Left ventricle myocardium inferior (tissue), 1 donor: Measurements from ENCODE around the gene UGT2A2. TPM values are rescaled to one million over a fixed set of nuclear protein-coding genes. Genes with fewer than 3 reads are reported as not detected.

Experiments used
- DNase-seq: peaks from one replicate; pipeline ENCODE4 v3.0.0-alpha.2; 2020
- H3K27ac ChIP-seq: fragments of 200-600 bp; replicated peaks from 2 replicates; pipeline ENCODE4 v1.8.0; 2021
- H3K27me3 ChIP-seq: fragments of 200-600 bp; 2 replicates; pipeline ENCODE4 v1.8.0; 2021; ENCODE audit warnings: low read depth
- H3K36me3 ChIP-seq: fragments of 200-600 bp; 2 replicates; pipeline ENCODE4 v1.8.0; 2021
- H3K4me1 ChIP-seq: fragments of 200-600 bp; 2 replicates; pipeline ENCODE4 v1.8.0; 2021
- H3K4me3 ChIP-seq: fragments of 200-600 bp; 2 replicates; pipeline ENCODE4 v1.8.0; 2021; ENCODE audit warnings: mild to moderate bottlenecking, moderate library complexity
- H3K9me3 ChIP-seq: fragments of 200-600 bp; replicated peaks from 2 replicates; pipeline ENCODE4 v1.8.0; 2021
- intact Hi-C: fragments of 100-400 bp; cut with micrococcal nuclease; formaldehyde crosslinking; loops from one replicate; pipeline ENCODE4 v1.11.0; 2022
- total RNA-seq: library from RNA; stranded (reverse); fragmentation: NEBNext Ultra II Directional; extraction: Animal tissue kit (Norgen Biotek cat#: 25700); gene quantifications from one replicate; pipeline ENCODE4 v1.2.1, GENCODE V29; 2021
- TF ChIP-seq, protein P1 (sequence below): fragments of 200-600 bp; IDR thresholded peaks from 2 replicates; pipeline ENCODE4 v1.8.0; 2021; ENCODE audit warnings: antibody characterized with exemption, mild to moderate bottlenecking, borderline replicate concordance
- donor health status: DM: no; HTN: yes; CAD: no; lungs with severe emphysema.

Gene UGT2A2
- total RNA-seq, 1 donor from 2014 or later: not detected

DNA sequence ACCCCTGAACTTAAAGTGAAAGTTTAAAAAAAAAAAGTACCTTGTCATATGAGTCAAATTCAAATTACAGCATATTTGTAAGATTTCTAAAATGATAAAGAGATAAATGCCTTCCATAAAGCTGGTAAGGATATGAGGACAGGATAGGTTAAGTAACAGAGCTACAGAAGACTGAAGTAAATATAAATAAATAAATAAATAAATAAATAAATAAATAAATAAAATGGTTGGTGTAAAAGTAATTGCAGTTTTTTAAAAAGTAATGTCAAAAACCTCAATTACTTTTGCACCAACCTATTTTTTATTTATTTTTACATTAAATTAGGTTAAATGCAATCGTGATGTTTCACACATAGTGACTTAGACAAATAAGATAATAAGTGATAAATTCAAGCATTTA lies 62.2 kb downstream of the UGT2A2 start:
- Histone ChIP-seq H3K36me3 (no peaks in the 10 kb centered on the region), H3K4me3 (no peak overlapping the region), H3K27ac (no peak overlapping the region), H3K4me1 (no peaks in the 10 kb centered on the region), H3K9me3 (peaks cover 25% of the 10 kb centered on the region), H3K27me3 (no peaks in the 10 kb centered on the region)
- no peak for DNase-seq
- intact Hi-C loops: no loop called here
- TF ChIP-seq, protein P1, sequence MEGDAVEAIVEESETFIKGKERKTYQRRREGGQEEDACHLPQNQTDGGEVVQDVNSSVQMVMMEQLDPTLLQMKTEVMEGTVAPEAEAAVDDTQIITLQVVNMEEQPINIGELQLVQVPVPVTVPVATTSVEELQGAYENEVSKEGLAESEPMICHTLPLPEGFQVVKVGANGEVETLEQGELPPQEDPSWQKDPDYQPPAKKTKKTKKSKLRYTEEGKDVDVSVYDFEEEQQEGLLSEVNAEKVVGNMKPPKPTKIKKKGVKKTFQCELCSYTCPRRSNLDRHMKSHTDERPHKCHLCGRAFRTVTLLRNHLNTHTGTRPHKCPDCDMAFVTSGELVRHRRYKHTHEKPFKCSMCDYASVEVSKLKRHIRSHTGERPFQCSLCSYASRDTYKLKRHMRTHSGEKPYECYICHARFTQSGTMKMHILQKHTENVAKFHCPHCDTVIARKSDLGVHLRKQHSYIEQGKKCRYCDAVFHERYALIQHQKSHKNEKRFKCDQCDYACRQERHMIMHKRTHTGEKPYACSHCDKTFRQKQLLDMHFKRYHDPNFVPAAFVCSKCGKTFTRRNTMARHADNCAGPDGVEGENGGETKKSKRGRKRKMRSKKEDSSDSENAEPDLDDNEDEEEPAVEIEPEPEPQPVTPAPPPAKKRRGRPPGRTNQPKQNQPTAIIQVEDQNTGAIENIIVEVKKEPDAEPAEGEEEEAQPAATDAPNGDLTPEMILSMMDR: no peak

DNA sequence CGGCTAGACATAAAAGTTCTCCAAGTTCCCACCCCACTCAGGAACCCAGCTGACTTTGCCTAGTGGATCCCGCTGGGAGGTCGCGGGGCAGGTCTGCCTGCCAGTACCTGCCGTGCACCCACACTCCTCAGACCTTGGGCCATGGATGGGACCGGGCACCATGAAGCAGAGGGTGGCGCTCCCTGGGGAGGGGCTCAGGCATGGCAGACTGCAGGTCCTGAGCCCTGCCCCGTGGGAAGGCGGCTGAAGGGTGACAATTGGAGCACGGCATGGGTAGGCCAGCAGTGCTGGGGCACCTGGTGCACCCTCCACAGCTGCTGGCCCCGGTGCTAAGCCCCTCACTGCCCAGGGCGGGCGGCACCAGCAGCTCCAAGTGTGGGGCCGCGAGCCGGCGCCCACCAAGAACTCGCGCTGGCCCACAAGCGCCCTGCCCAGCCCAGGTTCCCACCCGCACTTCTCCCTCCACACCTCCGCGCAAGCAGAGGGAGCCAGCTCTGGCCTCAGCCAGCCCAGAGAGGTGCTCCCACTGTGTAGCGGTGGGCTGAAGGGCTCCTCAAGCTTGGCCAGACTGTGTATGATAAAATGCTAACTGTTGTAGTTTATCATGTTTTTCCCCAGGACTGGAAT lies 63.1 kb downstream of the UGT2A2 start:
- DNase-seq: no peak
- Histone ChIP-seq H3K4me1 (no peaks in the 10 kb centered on the region), H3K27me3 (no peaks in the 10 kb centered on the region), H3K4me3 (no peak overlapping the region), H3K36me3 (no peaks in the 10 kb centered on the region), H3K9me3 (peaks cover 25% of the 10 kb centered on the region), H3K27ac (no peak overlapping the region)
- TF ChIP-seq, protein P1: no peak
- intact Hi-C loops: no loop called here

DNA sequence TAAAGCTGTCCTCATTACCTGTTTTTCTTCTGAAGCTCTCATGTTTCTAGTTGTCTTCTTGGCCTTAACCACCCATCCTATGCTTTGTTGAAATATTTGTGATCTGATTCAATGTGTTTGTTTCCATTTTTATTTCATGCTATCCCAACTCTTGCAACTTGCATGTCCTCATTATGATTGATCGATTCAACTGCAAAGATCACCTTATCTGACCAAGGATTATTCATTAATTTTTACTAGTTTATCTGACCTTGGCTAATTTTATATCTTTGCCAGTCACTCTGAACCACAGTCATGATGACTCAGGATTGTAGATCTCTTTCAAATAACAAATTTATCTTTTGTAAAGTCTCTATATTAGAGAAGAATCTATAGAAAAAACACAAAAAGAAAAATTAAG lies 70.7 kb downstream of the UGT2A2 start:
- no peak overlapping the region for H3K27ac ChIP-seq

DNA sequence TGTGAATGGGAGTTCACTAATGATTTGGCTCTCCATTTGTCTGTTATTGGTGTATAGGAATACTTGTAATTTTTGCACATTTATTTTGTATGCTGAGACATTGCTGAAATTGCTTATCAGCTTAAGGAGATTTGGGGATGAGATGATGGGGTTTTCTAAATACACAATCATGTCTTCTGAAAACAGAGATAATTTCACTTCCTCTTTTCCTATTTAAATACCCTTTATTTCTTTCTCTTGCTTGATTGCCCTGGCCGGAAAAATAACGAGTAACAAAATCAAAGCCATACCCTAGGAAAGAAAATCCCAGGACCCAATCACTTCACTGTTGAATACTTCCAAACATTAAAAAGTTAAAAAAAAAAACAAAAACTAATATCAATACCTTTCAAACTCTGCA lies 76.0 kb downstream of the UGT2A2 start:
- Histone ChIP-seq H3K9me3 (peaks cover 6% of the 10 kb centered on the region), H3K4me3 (no peak overlapping the region), H3K4me1 (no peaks in the 10 kb centered on the region), H3K27ac (no peak overlapping the region), H3K27me3 (no peaks in the 10 kb centered on the region), H3K36me3 (no peaks in the 10 kb centered on the region)
- TF ChIP-seq, protein P1: no peak
- intact Hi-C loops: no loop called here
- DNase-seq: no peak

More for the DNA sequence above, 70.7 kb downstream of the UGT2A2 start:
- DNase-seq: no peak
- Histone ChIP-seq H3K27me3 (no peaks in the 10 kb centered on the region), H3K4me1 (no peaks in the 10 kb centered on the region), H3K36me3 (no peaks in the 10 kb centered on the region), H3K4me3 (no peak overlapping the region), H3K9me3 (no peaks in the 10 kb centered on the region)
- intact Hi-C loops: no loop called here
- TF ChIP-seq, protein P1: no peak

DNA sequence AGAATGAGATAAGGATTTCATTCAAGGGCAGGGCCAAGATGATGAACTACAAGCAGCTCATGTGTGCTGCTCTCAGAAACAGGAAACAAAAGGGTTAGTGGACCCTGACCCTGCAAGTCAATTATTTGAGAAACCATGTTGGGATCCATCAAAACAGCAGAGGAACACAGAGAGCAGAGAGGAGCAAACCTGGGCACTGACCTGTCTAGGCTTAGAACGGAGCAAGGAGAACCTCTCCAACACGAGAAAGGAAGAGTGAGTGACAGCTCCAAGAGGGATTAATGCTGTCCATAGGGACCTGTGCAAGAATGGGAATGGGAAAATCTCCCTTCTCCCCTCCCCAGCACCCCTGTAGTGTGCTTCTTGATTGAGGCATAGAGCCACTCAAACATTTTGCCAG lies 89.8 kb downstream of the UGT2A2 start:
- DNase-seq: no peak
- intact Hi-C loops: no loop called here

More for the DNA sequence above, 89.8 kb downstream of the UGT2A2 start:
- Histone ChIP-seq H3K9me3 (peaks cover 29% of the 10 kb centered on the region), H3K36me3 (no peaks in the 10 kb centered on the region), H3K4me1 (no peaks in the 10 kb centered on the region), H3K27me3 (no peaks in the 10 kb centered on the region), H3K4me3 (no peak overlapping the region), H3K27ac (no peak overlapping the region)
- TF ChIP-seq, protein P1: no peak
